KMS-11 (cell line): Measurements from ENCODE around the gene ZNF155.

ENCODE experiments used
- H2AFZ ChIP-seq: fragments of 200-600 bp; sonication (generic); 2 replicates; pipeline ENCODE4 v1.6.1; 2016; ENCODE audit warnings: antibody characterized with exemption, mixed run types, low read depth
- H3K27ac ChIP-seq: fragments of 200-600 bp; sonication (generic); 2 replicates; pipeline ENCODE4 v1.6.1; 2016; ENCODE audit warnings: mild to moderate bottlenecking, mixed run types
- H3K27me3 ChIP-seq: fragments of 200-600 bp; sonication (generic); 2 replicates; pipeline ENCODE4 v1.6.1; 2017; ENCODE audit warnings: mild to moderate bottlenecking, low read depth, mixed run types, moderate library complexity; ENCODE audit not compliant: insufficient read depth
- H3K36me3 ChIP-seq: fragments of 200-600 bp; sonication (generic); 2 replicates; pipeline ENCODE4 v1.6.1; 2017; ENCODE audit warnings: mild to moderate bottlenecking, mixed run types; ENCODE audit not compliant: insufficient read depth
- H3K4me1 ChIP-seq: fragments of 200-600 bp; sonication (generic); 2 replicates; pipeline ENCODE4 v1.6.1; 2016; ENCODE audit warnings: mild to moderate bottlenecking, low read depth, mixed run types; ENCODE audit not compliant: poor library complexity, severe bottlenecking
- H3K4me2 ChIP-seq: fragments of 200-600 bp; sonication (generic); 2 replicates; pipeline ENCODE4 v1.7.0; 2016; ENCODE audit warnings: mild to moderate bottlenecking, mixed run types
- H3K4me3 ChIP-seq: fragments of 200-600 bp; sonication (generic); IDR thresholded peaks from 2 replicates; pipeline ENCODE4 v1.6.1; 2017; ENCODE audit warnings: low read depth, low read length, mixed read lengths; ENCODE audit not compliant: insufficient read depth
- H3K79me2 ChIP-seq: fragments of 200-600 bp; sonication (generic); 2 replicates; pipeline ENCODE4 v1.6.1; 2016; ENCODE audit warnings: low read depth, mixed run types; ENCODE audit not compliant: insufficient read depth
- H3K9ac ChIP-seq: fragments of 200-600 bp; sonication (generic); 2 replicates; pipeline ENCODE4 v1.6.1; 2016; ENCODE audit warnings: mild to moderate bottlenecking, mixed run types
- H4K20me1 ChIP-seq: fragments of 200-600 bp; sonication (generic); 2 replicates; pipeline ENCODE4 v1.6.1; 2016; ENCODE audit warnings: mild to moderate bottlenecking, mixed run types; ENCODE audit not compliant: insufficient read depth
- TF ChIP-seq, protein P1 (sequence below): fragments of 200-600 bp; sonication (generic); conservative IDR thresholded peaks from 2 replicates; pipeline ENCODE4 v1.6.1; 2017; ENCODE audit warnings: low read depth, mild to moderate bottlenecking, antibody characterized with exemption, low read length, moderate library complexity, mixed read lengths

The ZNF155 gene

DNA sequence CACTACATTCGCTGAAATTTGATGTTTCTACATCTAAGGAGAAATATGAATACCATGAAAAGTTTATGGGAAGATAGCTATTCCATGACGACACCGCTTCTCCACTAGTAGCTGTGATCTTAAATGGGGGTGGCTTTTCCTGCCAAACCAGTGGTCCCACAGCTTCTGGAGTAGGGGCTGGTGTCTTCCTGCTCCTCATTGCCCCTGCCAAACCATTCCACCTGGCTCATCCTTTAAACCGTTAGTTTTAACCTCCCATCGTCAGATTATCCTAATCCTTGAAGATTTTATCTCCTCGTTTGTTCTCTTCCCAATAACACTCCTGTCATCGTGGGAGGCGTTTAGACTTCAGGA lies 18.2 kb downstream of the ZNF155 start:
- peak overlapping the region; percentile 64; the same call in 1 of the 2 replicates for H3K4me2 ChIP-seq
- H4K20me1 ChIP-seq = no peaks in the 10 kb centered on the region
- no peaks in the 10 kb centered on the region for H3K27me3 ChIP-seq
- H3K4me3 ChIP-seq = no peak overlapping the region
- no peaks in the 10 kb centered on the region for H3K36me3 ChIP-seq
- TF ChIP-seq, protein P1, sequence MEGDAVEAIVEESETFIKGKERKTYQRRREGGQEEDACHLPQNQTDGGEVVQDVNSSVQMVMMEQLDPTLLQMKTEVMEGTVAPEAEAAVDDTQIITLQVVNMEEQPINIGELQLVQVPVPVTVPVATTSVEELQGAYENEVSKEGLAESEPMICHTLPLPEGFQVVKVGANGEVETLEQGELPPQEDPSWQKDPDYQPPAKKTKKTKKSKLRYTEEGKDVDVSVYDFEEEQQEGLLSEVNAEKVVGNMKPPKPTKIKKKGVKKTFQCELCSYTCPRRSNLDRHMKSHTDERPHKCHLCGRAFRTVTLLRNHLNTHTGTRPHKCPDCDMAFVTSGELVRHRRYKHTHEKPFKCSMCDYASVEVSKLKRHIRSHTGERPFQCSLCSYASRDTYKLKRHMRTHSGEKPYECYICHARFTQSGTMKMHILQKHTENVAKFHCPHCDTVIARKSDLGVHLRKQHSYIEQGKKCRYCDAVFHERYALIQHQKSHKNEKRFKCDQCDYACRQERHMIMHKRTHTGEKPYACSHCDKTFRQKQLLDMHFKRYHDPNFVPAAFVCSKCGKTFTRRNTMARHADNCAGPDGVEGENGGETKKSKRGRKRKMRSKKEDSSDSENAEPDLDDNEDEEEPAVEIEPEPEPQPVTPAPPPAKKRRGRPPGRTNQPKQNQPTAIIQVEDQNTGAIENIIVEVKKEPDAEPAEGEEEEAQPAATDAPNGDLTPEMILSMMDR = no peak
- peak overlapping the region; percentile 96 for H2AFZ ChIP-seq
- H3K4me1 ChIP-seq = no peaks in the 10 kb centered on the region
- H3K79me2 ChIP-seq = no peaks in the 10 kb centered on the region
- no peak overlapping the region for H3K9ac ChIP-seq
- H3K27ac ChIP-seq = no peak overlapping the region

DNA sequence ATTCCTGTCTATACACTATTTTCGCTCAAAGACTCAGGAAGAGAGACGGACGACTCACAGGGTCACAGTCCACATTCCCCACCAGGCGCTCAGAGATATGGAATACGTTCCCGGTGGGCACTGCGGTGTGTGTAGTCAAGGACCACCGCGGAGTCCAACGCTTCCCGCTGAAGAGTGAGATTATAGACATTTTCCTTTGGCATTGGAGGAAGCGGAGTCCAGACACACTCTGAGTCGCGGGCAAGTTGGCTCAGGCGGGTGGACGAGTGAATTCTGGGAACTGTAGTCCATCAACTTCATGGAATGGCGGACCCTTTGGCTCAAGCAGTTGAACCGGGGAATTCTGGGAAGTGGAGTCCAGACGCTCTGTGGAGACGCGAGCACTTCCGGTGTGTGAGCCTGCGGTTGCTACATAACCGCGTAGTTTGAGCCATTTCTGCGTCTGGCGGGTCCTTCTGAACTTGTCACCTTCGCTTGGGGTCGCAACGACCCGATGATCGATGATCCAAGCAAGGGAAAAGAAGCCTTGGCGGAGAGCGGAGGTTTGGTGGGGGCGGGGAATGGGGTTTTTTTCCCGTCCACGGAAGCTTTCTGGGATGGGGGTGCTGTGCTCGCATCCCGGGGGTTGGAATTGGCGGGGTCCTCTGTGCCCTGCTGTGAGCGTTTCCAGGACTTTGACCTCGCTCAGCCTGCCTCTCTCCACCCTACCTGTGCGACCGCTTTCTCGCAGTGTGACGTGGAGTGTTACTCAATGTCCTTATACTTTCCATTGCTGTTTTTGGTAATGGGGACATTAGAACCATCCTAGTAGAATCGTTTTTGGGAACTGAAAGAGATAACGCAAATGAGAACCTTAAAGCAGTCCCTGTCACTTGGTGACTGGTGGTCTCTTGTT lies 18.8 kb downstream of the ZNF155 start, which contains the start of gene ZNF230:
Gene ZNF230, plus strand, starts transcription at position 392 of the 895 bp plus-strand sequence. CDS start 4,122 bp downstream, outside the sequence.
- no peaks in the 10 kb centered on the region for H3K27me3 ChIP-seq
- no peaks in the 10 kb centered on the region for H3K4me1 ChIP-seq
- no peak within 1 kb of the TSS for H3K9ac ChIP-seq
- no peak within 1 kb of the TSS for H3K27ac ChIP-seq
- no peaks in the 10 kb centered on the region for H4K20me1 ChIP-seq
- H2AFZ ChIP-seq = peak within 1 kb of the TSS; percentile 96
- peak within 1 kb of the TSS; percentile 64 for H3K4me2 ChIP-seq
- TF ChIP-seq, protein P1 = no peak
- H3K36me3 ChIP-seq = no peaks in the 10 kb centered on the region
- H3K79me2 ChIP-seq = no peaks in the 10 kb centered on the region
- H3K4me3 ChIP-seq = no peak within 1 kb of the TSS

DNA sequence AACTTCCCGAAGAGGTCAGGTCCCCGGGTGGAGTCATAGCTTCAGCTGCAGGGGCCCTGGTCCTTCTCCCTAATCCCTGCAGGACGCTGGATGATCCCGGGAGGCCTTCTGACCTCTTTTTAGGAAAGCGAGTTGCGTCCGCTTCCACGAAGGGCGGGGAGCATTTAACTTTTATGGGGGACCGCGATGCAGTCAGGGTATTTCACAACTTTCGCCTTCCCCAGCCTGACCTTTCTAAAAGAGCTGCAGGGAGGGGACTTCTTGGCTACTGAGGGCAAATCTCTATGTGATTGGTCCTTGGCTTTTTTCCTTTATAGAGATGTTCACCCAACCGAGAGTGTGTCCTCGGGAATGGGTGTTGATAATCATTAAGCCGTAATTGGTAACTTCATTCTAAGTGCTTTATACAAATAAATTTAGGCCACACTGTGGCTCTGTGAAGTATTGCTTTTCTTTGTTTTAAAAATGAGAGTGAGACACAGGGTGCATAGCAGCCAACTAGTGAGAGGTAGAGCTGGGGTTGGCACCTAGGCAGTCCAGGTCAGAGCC lies 19.5 kb downstream of the ZNF155 start:
- TF ChIP-seq, protein P1 = no peak
- H3K36me3 ChIP-seq = no peaks in the 10 kb centered on the region
- H3K79me2 ChIP-seq = no peaks in the 10 kb centered on the region
- H3K27me3 ChIP-seq = no peaks in the 10 kb centered on the region
- no peaks in the 10 kb centered on the region for H4K20me1 ChIP-seq
- peak overlapping the region; percentile 64 for H3K4me2 ChIP-seq
- no peaks in the 10 kb centered on the region for H3K4me1 ChIP-seq
- H3K4me3 ChIP-seq = no peak overlapping the region
- no peak overlapping the region for H3K9ac ChIP-seq
- no peak overlapping the region for H3K27ac ChIP-seq
- H2AFZ ChIP-seq = peak overlapping the region; percentile 96

DNA sequence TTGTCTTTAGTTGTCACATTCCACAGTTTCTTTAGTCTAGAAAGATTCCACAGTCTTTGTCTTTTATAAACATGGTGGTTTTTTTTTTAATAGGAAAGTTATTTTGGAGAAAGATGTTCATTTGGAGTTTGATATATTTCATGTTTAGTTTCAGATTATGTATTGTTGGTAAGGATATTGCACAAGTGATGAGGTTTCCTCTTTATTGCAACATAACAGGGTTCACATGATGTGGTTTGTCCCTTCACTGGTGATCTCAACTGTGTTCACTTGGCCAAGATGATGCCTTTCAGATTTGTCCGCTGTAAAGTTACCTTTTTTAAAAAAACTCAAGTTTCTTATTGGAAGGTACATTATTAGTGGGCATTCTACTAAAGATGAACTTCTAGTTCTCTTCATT lies 22.0 kb downstream of the ZNF155 start:
- Histone ChIP-seq H3K36me3 (peaks cover 4% of the 10 kb centered on the region), H3K4me2 (no peak overlapping the region)
- TF ChIP-seq, protein P1 = no peak

More for the DNA sequence above, 22.0 kb downstream of the ZNF155 start:
- no peaks in the 10 kb centered on the region for H3K27me3 ChIP-seq
- H3K27ac ChIP-seq = no peak overlapping the region
- no peak overlapping the region for H3K4me3 ChIP-seq
- H3K79me2 ChIP-seq = no peaks in the 10 kb centered on the region
- no peaks in the 10 kb centered on the region for H4K20me1 ChIP-seq
- H3K9ac ChIP-seq = no peak overlapping the region
- H3K4me1 ChIP-seq = no peaks in the 10 kb centered on the region
- H2AFZ ChIP-seq = no peak overlapping the region
